ENCODE data around the gene MET.

MET gene

DNA sequence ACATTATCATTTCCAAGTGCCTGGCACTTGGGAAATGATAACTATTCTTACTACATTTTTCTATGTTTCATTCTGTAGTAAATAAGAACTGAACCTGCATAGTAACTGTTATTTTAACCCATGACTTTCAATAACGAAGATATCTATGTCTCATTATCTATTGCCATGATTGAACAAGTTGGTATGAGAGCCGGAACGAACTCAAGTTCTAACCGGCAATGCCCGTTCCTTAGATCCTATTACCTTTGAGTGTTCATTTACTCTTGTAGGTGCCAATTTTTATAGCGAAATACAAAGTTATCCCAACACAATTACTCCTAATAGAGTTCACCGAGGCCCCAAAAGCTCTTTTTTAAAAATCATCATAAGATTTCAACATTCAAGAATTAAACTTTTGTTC, 885 bp upstream of the MET start:
- H4K12ac ChIP-seq (ENCODE audit: low read depth, low read length), result no peak overlapping the region
- H2AK5ac ChIP-seq (ENCODE audit: low read length), result no peak overlapping the region
- peaks cover 5% of the 10 kb centered on the region for H3K79me1 ChIP-seq (ENCODE audit: low read length)
- no peak overlapping the region for H2AFZ ChIP-seq (ENCODE audit: insufficient read depth, low read length, poor library complexity)
- H3K9ac ChIP-seq (ENCODE audit: low read length), result no peak overlapping the region
- no peak overlapping the region for H3K23ac ChIP-seq (ENCODE audit: low read length)
- H3K79me2 ChIP-seq (ENCODE audit: control insufficient read depth, insufficient read depth, low read length, poor library complexity), result peaks cover 2% of the 10 kb centered on the region
- no peaks in the 10 kb centered on the region for H3K36me3 ChIP-seq (ENCODE audit: control insufficient read depth in 1 of 2, insufficient read depth in 2 of 2, low read length in 2 of 2)
- H4K91ac ChIP-seq (ENCODE audit: low read depth, low read length), result no peak overlapping the region
- no peak for DNase-seq
- no peak overlapping the region for H3K18ac ChIP-seq (ENCODE audit: low read length)
- H3K4me2 ChIP-seq (ENCODE audit: low read length), result no peak overlapping the region
- H3K9me3 ChIP-seq (ENCODE audit: insufficient read depth, low read depth, low read length), result no peaks in the 10 kb centered on the region
- H4K8ac ChIP-seq (ENCODE audit: low read depth, low read length), result no peak overlapping the region
- H2BK12ac ChIP-seq (ENCODE audit: low read length), result no peak overlapping the region
- H3K27ac ChIP-seq (ENCODE audit: low read depth, low read length), result no peak overlapping the region
- H2BK120ac ChIP-seq (ENCODE audit: insufficient read depth, low read length, poor library complexity), result no peak overlapping the region
- peaks cover 0 to 8% of the 10 kb centered on the region in 2 experiments for H3K4me1 ChIP-seq (ENCODE audit: control insufficient read depth in 1 of 2, insufficient read depth in 2 of 2, low read length in 2 of 2)
- H3K4ac ChIP-seq (ENCODE audit: low read depth, low read length), result no peak overlapping the region
- no peak overlapping the region for H3K4me3 ChIP-seq (ENCODE audit: low read depth, low read length)
- H3K14ac ChIP-seq (ENCODE audit: low read length), result no peak overlapping the region
- no peaks in the 10 kb centered on the region for H3K27me3 ChIP-seq (ENCODE audit: insufficient read depth, low read length)
- WGBS (ENCODE audit: extremely low coverage, insufficient coverage, insufficient read length), result no CpG with 5 or more reads among the region's 7 CpGs
- no peak overlapping the region for H2BK5ac ChIP-seq (ENCODE audit: low read depth, low read length, poor library complexity)

DNA sequence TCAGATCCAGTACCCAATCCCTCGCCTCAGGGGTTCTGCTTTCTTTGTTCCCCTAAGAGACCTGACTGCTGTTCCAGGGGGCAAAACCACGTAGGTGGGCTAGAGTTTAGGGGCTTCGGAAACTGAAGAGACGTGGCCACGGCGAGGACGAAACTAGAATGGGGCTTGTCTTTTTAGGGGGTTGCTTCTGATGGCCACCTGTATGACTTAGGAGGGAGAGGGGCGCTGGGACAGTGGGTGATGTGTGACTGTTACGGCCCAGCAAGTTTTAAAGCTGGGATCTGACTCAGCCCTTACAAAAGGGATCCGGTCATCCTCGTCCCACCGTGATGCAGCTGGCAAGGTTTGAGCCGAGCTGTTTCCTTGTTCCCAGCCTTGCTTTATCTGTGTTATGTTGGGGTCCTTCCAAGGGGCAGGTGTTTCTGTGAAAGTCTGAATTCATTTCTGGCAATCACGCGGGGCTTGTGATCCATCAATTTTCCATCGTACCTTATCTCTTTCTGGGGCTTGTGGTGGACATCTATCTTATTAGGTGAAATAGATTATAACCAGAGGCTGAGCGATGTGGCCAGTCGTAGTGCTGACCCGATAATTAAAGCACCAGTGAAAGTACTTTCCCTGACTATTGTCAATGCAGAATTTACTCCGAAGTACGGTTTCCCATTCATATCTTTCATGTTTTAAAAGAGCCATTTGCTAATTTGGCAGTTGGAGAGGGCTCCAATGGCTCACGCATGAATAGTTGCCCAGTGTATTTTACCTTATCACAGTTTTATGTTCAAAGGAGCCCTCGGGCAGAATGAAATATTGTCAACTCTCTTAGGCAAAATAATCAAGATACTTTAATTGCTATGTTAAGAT, 830 bp downstream of the MET start:
- H3K79me1 ChIP-seq (ENCODE audit: low read length), result peaks cover 5% of the 10 kb centered on the region
- no peak overlapping the region for H4K91ac ChIP-seq (ENCODE audit: low read depth, low read length)
- H2BK120ac ChIP-seq (ENCODE audit: insufficient read depth, low read length, poor library complexity), result peak overlapping the region; percentile 70
- H3K14ac ChIP-seq (ENCODE audit: low read length), result peak overlapping the region; percentile 12
- peak overlapping the region; percentile 99 for H3K4me2 ChIP-seq (ENCODE audit: low read length)
- H3K4ac ChIP-seq (ENCODE audit: low read depth, low read length), result peak overlapping the region; percentile 10
- H2BK12ac ChIP-seq (ENCODE audit: low read length), result peak overlapping the region; percentile 12
- peaks cover 2% of the 10 kb centered on the region for H3K79me2 ChIP-seq (ENCODE audit: control insufficient read depth, insufficient read depth, low read length, poor library complexity)
- H3K36me3 ChIP-seq (ENCODE audit: control insufficient read depth in 1 of 2, insufficient read depth in 2 of 2, low read length in 2 of 2), result no peaks in the 10 kb centered on the region
- H3K4me3 ChIP-seq (ENCODE audit: low read depth, low read length), result peak overlapping the region; percentile 80
- H3K4me1 ChIP-seq (ENCODE audit: control insufficient read depth in 1 of 2, insufficient read depth in 2 of 2, low read length in 2 of 2), result peaks cover 0 to 8% of the 10 kb centered on the region in 2 experiments
- H3K23ac ChIP-seq (ENCODE audit: low read length), result peak overlapping the region; percentile 30
- no CpG with 5 or more reads among the region's 23 CpGs for WGBS (ENCODE audit: extremely low coverage, insufficient coverage, insufficient read length)
- DNase-seq, result peak; percentile 17 to 39
- H4K12ac ChIP-seq (ENCODE audit: low read depth, low read length), result no peak overlapping the region
- no peaks in the 10 kb centered on the region for H3K27me3 ChIP-seq (ENCODE audit: insufficient read depth, low read length)
- H3K18ac ChIP-seq (ENCODE audit: low read length), result peak overlapping the region; percentile 7
- H2BK5ac ChIP-seq (ENCODE audit: low read depth, low read length, poor library complexity), result no peak overlapping the region
- no peak overlapping the region for H3K27ac ChIP-seq (ENCODE audit: low read depth, low read length)
- H2AK5ac ChIP-seq (ENCODE audit: low read length), result no peak overlapping the region
- H3K9ac ChIP-seq (ENCODE audit: low read length), result peak overlapping the region; percentile 64
- no peaks in the 10 kb centered on the region for H3K9me3 ChIP-seq (ENCODE audit: insufficient read depth, low read depth, low read length)
- no peak overlapping the region for H4K8ac ChIP-seq (ENCODE audit: low read depth, low read length)
- peak overlapping the region; percentile 26 for H2AFZ ChIP-seq (ENCODE audit: insufficient read depth, low read length, poor library complexity)

DNA sequence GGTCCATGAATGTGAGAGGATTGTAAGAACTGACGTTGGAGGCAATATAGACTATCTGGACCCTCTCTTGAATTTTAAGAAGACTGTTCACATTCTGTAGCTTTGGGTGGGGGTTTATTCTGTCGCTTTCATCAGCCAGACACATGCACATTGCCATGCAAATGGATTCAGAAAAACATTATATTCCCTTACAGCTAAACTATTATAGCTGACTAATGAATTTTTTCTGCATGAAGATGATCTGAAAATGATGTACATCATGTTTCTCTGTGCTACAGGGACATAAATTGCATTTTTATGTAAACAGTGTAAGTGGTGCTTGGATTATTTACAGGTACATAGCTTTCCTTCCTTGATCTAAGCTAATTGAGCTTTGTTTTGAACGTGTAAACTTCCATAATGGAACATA, 1.5 kb downstream of the MET start:
- peaks cover 0 to 8% of the 10 kb centered on the region in 2 experiments for H3K4me1 ChIP-seq (ENCODE audit: control insufficient read depth in 1 of 2, insufficient read depth in 2 of 2, low read length in 2 of 2)
- H3K18ac ChIP-seq (ENCODE audit: low read length), result no peak overlapping the region
- H3K79me1 ChIP-seq (ENCODE audit: low read length), result peaks cover 5% of the 10 kb centered on the region
- no peak overlapping the region for H2BK12ac ChIP-seq (ENCODE audit: low read length)
- H3K27me3 ChIP-seq (ENCODE audit: insufficient read depth, low read length), result no peaks in the 10 kb centered on the region
- no peak for DNase-seq
- no peak overlapping the region for H3K9ac ChIP-seq (ENCODE audit: low read length)
- peak overlapping the region; percentile 99 for H3K4me2 ChIP-seq (ENCODE audit: low read length)
- H4K91ac ChIP-seq (ENCODE audit: low read depth, low read length), result no peak overlapping the region
- H4K8ac ChIP-seq (ENCODE audit: low read depth, low read length), result no peak overlapping the region
- H3K36me3 ChIP-seq (ENCODE audit: control insufficient read depth in 1 of 2, insufficient read depth in 2 of 2, low read length in 2 of 2), result no peaks in the 10 kb centered on the region
- H2BK120ac ChIP-seq (ENCODE audit: insufficient read depth, low read length, poor library complexity), result no peak overlapping the region
- no peak overlapping the region for H3K4me3 ChIP-seq (ENCODE audit: low read depth, low read length)
- H3K23ac ChIP-seq (ENCODE audit: low read length), result no peak overlapping the region
- H2BK5ac ChIP-seq (ENCODE audit: low read depth, low read length, poor library complexity), result no peak overlapping the region
- H4K12ac ChIP-seq (ENCODE audit: low read depth, low read length), result no peak overlapping the region
- no peaks in the 10 kb centered on the region for H3K9me3 ChIP-seq (ENCODE audit: insufficient read depth, low read depth, low read length)
- H3K4ac ChIP-seq (ENCODE audit: low read depth, low read length), result no peak overlapping the region
- WGBS (ENCODE audit: extremely low coverage, insufficient coverage, insufficient read length), result no CpG with 5 or more reads among the region's 3 CpGs
- H2AK5ac ChIP-seq (ENCODE audit: low read length), result no peak overlapping the region
- H2AFZ ChIP-seq (ENCODE audit: insufficient read depth, low read length, poor library complexity), result no peak overlapping the region
- H3K27ac ChIP-seq (ENCODE audit: low read depth, low read length), result no peak overlapping the region
- peaks cover 2% of the 10 kb centered on the region for H3K79me2 ChIP-seq (ENCODE audit: control insufficient read depth, insufficient read depth, low read length, poor library complexity)
- no peak overlapping the region for H3K14ac ChIP-seq (ENCODE audit: low read length)

- Histone ChIP-seq H3K79me2 (ENCODE audit: control insufficient read depth, insufficient read depth, low read length, poor library complexity) (peaks cover 2% of the 10 kb centered on the region), H3K79me1 (ENCODE audit: low read length) (peaks cover 5% of the 10 kb centered on the region), H2BK12ac (ENCODE audit: low read length) (no peak overlapping the region), H3K4me1 (ENCODE audit: control insufficient read depth in 1 of 2, insufficient read depth in 2 of 2, low read length in 2 of 2) (peaks cover 0 to 8% of the 10 kb centered on the region in 2 experiments), H4K91ac (ENCODE audit: low read depth, low read length) (no peak overlapping the region), H3K27me3 (ENCODE audit: insufficient read depth, low read length) (no peaks in the 10 kb centered on the region), H3K23ac (ENCODE audit: low read length) (no peak overlapping the region), H3K4me2 (ENCODE audit: low read length) (no peak overlapping the region), H3K4me3 (ENCODE audit: low read depth, low read length) (no peak overlapping the region), H3K9me3 (ENCODE audit: insufficient read depth, low read depth, low read length) (no peaks in the 10 kb centered on the region), H2AFZ (ENCODE audit: insufficient read depth, low read length, poor library complexity) (no peak overlapping the region), H3K36me3 (ENCODE audit: control insufficient read depth in 1 of 2, insufficient read depth in 2 of 2, low read length in 2 of 2) (no peaks in the 10 kb centered on the region), H4K12ac (ENCODE audit: low read depth, low read length) (no peak overlapping the region), H2AK5ac (ENCODE audit: low read length) (no peak overlapping the region), H4K8ac (ENCODE audit: low read depth, low read length) (no peak overlapping the region), H3K18ac (ENCODE audit: low read length) (no peak overlapping the region), H3K14ac (ENCODE audit: low read length) (no peak overlapping the region), H3K9ac (ENCODE audit: low read length) (no peak overlapping the region), H2BK120ac (ENCODE audit: insufficient read depth, low read length, poor library complexity) (no peak overlapping the region), H3K27ac (ENCODE audit: low read depth, low read length) (no peak overlapping the region), H2BK5ac (ENCODE audit: low read depth, low read length, poor library complexity) (no peak overlapping the region), H3K4ac (ENCODE audit: low read depth, low read length) (no peak overlapping the region)
- WGBS (ENCODE audit: extremely low coverage, insufficient coverage, insufficient read length), result no CpG with 5 or more reads among the region's 7 CpGs
- DNase-seq, result peak; percentile 9 to 43
Observed at GRCh38 chr7:116674508-116675173, 2.6 kb downstream of the MET start.
